Measurements from ENCODE around the gene SLC29A4. TPM values are rescaled to one million over a fixed set of nuclear protein-coding genes. Genes with fewer than 3 reads are reported as not detected.

SLC29A4 gene
- total RNA-seq, 2 experiments from 2014 or later, result 0.06 to 0.67 TPM

GRCh38 chr7:5349437-5350173 is 66.9 kb downstream of the SLC29A4 start:
- no TSS peak for BruUV-seq (replicated peaks)
- ChIA-PET POLR2A (no interaction called here), CTCF (ENCODE audit: unreplicated experiment) (no interaction called here)
- no peak for TF ChIP-seq CTCF (conservative IDR thresholded peaks at IDR 0.05; ENCODE audit: low read length)
- no peak for TF ChIP-seq EZH2phosphoT487 (IDR thresholded peaks at IDR 0.05; ENCODE audit: borderline replicate concordance, low read depth, low read length)
- Histone ChIP-seq H2AFZ (ENCODE audit: low read length) (no peak overlapping the region), H4K20me1 (ENCODE audit: insufficient read depth, low read length) (no peaks in the 10 kb centered on the region), H3K79me2 (ENCODE audit: insufficient read depth, low read depth, low read length) (no peaks in the 10 kb centered on the region), H3K36me3 (ENCODE audit: insufficient read depth, low read length) (peaks cover 4% of the 10 kb centered on the region; the same call in 1 of the 2 replicates), H3K9me2 (ENCODE audit: insufficient read depth, low read length) (no peaks in the 10 kb centered on the region), H3K4me3 (ENCODE audit: low read depth, low read length, poor library complexity, severe bottlenecking) (no peak overlapping the region), H3K27ac (ENCODE audit: low read depth, low read length, poor library complexity, severe bottlenecking) (no peak overlapping the region), H3K4me1 (ENCODE audit: insufficient read depth, low read length, poor library complexity, severe bottlenecking) (peaks cover 2% of the 10 kb centered on the region), H3K9me3 (ENCODE audit: low read length) (no peaks in the 10 kb centered on the region), H3K4me2 (ENCODE audit: low read length) (no peak overlapping the region)
- intact Hi-C loops (cut with micrococcal nuclease; ENCODE audit: unreplicated experiment), result no loop called here
- no peak for DNase-seq (ENCODE audit: low spot score)

- Histone ChIP-seq H3K27ac (ENCODE audit: low read depth, low read length, poor library complexity, severe bottlenecking) (no peak overlapping the region), H3K9me2 (ENCODE audit: insufficient read depth, low read length) (no peaks in the 10 kb centered on the region), H3K9me3 (ENCODE audit: low read length) (no peaks in the 10 kb centered on the region), H3K36me3 (ENCODE audit: insufficient read depth, low read length) (peaks cover 4% of the 10 kb centered on the region; the same call in 1 of the 2 replicates), H4K20me1 (ENCODE audit: insufficient read depth, low read length) (no peaks in the 10 kb centered on the region), H3K4me2 (ENCODE audit: low read length) (no peak overlapping the region), H3K4me1 (ENCODE audit: insufficient read depth, low read length, poor library complexity, severe bottlenecking) (peaks cover 7% of the 10 kb centered on the region), H3K4me3 (ENCODE audit: low read depth, low read length, poor library complexity, severe bottlenecking) (no peak overlapping the region), H2AFZ (ENCODE audit: low read length) (no peak overlapping the region), H3K79me2 (ENCODE audit: insufficient read depth, low read depth, low read length) (no peaks in the 10 kb centered on the region)
- intact Hi-C loops (cut with micrococcal nuclease; ENCODE audit: unreplicated experiment), result no loop called here
- TF ChIP-seq CTCF (conservative IDR thresholded peaks at IDR 0.05; ENCODE audit: low read length) (no peak), EZH2phosphoT487 (IDR thresholded peaks at IDR 0.05; ENCODE audit: borderline replicate concordance, low read depth, low read length) (no peak)
- ChIA-PET CTCF (ENCODE audit: unreplicated experiment) (no interaction called here), POLR2A (no interaction called here)
- DNase-seq (ENCODE audit: low spot score), result no peak
- no TSS peak for BruUV-seq (replicated peaks)
Measured at GRCh38 chr7:5350174-5350463, 67.4 kb downstream of the SLC29A4 start.

- H3K27ac ChIP-seq (ENCODE audit: low read depth, low read length, poor library complexity, severe bottlenecking), result no peak overlapping the region
- ChIA-PET CTCF (ENCODE audit: unreplicated experiment) (no interaction called here), POLR2A (no interaction called here)
- no peak overlapping the region for H2AFZ ChIP-seq (ENCODE audit: low read length)
- no TSS peak for BruUV-seq (replicated peaks)
- H3K4me1 ChIP-seq (ENCODE audit: insufficient read depth, low read length, poor library complexity, severe bottlenecking), result peaks cover 10% of the 10 kb centered on the region
- DNase-seq (ENCODE audit: low spot score), result no peak
- H3K36me3 ChIP-seq (ENCODE audit: insufficient read depth, low read length), result peaks cover 4% of the 10 kb centered on the region; the same call in 1 of the 2 replicates
- intact Hi-C loops (cut with micrococcal nuclease; ENCODE audit: unreplicated experiment), result no loop called here
- TF ChIP-seq CTCF (conservative IDR thresholded peaks at IDR 0.05; ENCODE audit: low read length), result no peak
- no peak for TF ChIP-seq EZH2phosphoT487 (IDR thresholded peaks at IDR 0.05; ENCODE audit: borderline replicate concordance, low read depth, low read length)
- H3K79me2 ChIP-seq (ENCODE audit: insufficient read depth, low read depth, low read length), result no peaks in the 10 kb centered on the region
- H3K4me2 ChIP-seq (ENCODE audit: low read length), result no peak overlapping the region
- H4K20me1 ChIP-seq (ENCODE audit: insufficient read depth, low read length), result no peaks in the 10 kb centered on the region
- no peaks in the 10 kb centered on the region for H3K9me3 ChIP-seq (ENCODE audit: low read length)
- H3K9me2 ChIP-seq (ENCODE audit: insufficient read depth, low read length), result no peaks in the 10 kb centered on the region
- H3K4me3 ChIP-seq (ENCODE audit: low read depth, low read length, poor library complexity, severe bottlenecking), result no peak overlapping the region
Measured at GRCh38 chr7:5350600-5351385, 68.0 kb downstream of the SLC29A4 start.

Data from OCI-LY7 (cell line).